Measurements from ENCODE around the gene CUBN.

Gene CUBN

DNA sequence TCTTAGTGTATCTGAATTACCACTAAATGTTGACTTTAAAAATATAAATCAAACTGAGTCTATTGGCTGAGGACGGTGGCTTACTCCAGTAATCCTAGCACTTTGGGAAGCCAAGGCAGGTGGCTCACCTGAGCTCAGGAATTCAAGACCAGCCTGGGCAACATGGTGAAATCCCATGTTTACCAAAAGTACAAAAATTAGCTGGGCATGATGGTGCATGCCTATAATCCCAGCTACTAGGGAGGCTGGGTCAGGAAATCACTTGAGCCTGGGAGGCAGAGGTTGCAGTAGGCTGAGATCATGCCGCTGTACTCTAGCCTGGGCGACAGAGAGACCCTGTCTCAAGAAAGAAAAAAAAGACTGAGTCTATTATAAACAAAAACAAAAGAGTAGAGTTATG lies 205.9 kb downstream of the CUBN start:
- TF ChIP-seq, protein P1, sequence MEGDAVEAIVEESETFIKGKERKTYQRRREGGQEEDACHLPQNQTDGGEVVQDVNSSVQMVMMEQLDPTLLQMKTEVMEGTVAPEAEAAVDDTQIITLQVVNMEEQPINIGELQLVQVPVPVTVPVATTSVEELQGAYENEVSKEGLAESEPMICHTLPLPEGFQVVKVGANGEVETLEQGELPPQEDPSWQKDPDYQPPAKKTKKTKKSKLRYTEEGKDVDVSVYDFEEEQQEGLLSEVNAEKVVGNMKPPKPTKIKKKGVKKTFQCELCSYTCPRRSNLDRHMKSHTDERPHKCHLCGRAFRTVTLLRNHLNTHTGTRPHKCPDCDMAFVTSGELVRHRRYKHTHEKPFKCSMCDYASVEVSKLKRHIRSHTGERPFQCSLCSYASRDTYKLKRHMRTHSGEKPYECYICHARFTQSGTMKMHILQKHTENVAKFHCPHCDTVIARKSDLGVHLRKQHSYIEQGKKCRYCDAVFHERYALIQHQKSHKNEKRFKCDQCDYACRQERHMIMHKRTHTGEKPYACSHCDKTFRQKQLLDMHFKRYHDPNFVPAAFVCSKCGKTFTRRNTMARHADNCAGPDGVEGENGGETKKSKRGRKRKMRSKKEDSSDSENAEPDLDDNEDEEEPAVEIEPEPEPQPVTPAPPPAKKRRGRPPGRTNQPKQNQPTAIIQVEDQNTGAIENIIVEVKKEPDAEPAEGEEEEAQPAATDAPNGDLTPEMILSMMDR (conservative IDR thresholded peaks at IDR 0.05), result no peak
- no peak overlapping the region for H3K27ac ChIP-seq

DNA sequence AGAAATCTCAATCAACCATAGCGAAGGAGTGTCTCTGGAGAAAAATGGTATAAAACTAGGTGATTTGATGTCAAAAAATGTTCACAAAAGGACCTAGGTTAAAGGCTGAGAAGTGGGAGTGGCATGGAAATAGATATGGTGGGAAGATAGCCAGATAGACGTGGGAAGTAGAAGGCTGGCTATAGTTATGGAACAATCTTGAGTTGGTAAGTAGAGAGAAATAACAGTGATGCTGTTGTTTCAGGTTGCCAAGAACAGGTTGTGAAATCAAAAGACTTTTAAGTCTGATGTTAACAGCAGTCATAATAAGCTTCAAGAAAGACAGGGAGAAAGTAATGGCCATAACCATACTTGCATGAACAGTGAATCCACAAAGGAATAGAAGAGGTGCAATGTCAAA lies 206.3 kb downstream of the CUBN start:
- no peak overlapping the region for H3K27ac ChIP-seq
- TF ChIP-seq, protein P1 (conservative IDR thresholded peaks at IDR 0.05), result no peak

DNA sequence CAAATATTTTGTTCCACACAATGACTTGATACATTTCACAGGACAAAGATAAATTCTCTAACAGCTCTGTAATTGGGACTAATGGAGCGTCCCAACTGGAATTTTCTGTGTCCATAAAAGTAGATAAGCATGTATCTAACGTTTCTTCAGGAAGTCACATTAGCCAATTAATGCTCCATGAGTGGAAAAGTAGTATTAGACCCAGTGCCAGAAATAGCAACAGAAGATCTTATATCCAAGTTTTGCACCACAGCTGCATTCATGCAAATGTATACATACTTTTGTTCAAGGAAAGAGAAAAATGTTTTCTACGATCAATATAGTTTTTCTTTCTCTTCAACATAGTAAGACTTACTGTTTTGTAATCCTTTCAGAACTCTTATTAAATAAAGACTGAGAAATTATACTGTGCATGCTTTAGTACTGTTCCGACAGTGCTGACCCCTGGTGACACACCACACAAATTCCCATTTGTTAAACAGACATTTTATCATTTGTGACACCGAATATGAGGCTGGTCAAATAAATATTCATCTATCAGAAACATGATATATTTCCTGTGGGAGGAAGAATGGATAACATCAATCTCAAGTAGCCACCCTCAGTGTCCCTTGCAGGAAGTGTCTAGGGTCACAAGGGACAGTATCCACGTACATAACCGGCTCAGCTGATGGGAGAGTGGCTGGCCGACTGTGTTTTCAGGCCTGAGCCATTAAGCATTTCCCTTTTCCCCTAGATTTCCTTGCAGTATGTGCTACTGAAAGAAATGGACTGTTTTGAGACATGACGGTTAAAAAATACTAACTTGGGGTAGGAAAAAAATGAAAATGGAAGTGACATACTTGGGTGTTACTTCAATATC lies 210.3 kb downstream of the CUBN start:
- TF ChIP-seq, protein P1 (conservative IDR thresholded peaks at IDR 0.05), result no peak
- no peak overlapping the region for H3K27ac ChIP-seq

DNA sequence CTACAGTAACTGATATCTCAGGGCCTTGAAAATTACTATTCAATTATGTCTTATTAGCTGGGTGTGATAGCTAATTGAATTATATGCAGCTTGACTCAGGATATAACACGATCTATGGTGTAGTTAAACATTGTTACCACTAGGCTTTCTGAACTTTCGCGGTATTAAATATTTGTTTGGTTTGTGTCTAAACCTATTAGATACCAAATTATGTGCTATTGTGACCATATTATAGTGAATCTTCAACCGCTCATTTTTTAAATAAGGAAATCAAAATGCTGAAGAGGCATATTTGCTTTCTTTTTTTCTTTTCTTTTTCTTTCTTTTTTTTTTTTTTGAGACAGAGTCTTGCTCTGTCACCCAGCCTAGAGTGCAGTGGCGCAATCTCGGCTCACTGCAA lies 213.1 kb downstream of the CUBN start:
- TF ChIP-seq, protein P1 (conservative IDR thresholded peaks at IDR 0.05), result no peak
- no peak overlapping the region for H3K27ac ChIP-seq

DNA sequence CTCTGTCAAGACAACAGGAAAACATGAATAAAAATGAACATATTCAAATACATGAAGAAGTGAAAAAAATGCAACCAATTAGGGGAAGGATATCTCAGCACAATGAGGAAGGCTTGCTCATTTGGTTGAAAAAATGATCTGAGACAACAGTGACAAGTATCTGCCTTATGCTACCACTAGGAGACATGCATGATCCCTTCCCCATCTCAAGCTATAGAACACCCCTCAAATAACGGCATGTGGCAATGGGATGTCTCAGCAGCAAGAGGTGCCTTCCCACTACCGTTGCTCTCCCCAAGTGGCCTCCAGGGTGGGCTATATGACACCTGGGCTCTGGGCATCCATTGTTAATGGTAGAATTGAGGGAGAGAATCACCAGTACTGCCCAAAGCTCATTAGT lies 214.3 kb downstream of the CUBN start:
- H3K27ac ChIP-seq, result no peak overlapping the region
- TF ChIP-seq, protein P1 (conservative IDR thresholded peaks at IDR 0.05), result no peak

DNA sequence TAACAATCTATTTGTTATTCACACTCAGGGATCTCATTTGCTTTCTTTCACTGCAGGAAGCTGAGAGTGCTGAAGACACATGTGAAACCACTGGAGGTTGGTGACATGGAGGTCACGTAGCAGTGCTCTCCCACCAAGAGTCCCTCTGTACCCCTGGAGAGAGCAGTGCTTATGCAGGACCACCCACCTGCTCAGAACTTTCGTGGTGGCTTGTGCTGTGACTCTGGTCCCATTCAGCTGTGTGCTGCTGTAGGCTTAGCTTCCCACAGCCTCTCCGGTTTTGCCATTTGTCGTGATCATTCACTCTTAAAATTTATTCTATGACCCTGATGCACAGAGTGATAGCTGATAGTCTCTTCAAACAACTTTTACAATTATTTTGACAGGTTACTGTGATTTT lies 216.3 kb downstream of the CUBN start:
- H3K27ac ChIP-seq, result no peak overlapping the region
- TF ChIP-seq, protein P1 (conservative IDR thresholded peaks at IDR 0.05), result no peak

DNA sequence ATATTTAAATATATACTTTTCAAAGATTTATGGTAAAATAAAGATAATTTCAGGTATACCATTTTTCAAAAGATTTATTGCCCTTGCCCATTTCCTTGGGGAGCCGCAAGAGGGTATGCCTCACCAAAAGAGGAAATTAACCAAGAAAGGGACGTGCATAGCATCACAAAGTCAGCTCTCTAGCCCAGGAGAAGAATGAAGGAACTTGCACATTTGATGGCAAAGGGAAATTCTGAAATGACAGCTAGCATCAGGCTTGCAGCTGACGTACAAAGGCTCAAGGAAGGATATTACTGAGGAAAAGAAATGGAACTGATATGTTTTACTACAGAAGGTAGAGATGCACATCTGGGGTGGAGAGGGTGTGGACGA lies 218.8 kb downstream of the CUBN start:
- TF ChIP-seq, protein P1 (conservative IDR thresholded peaks at IDR 0.05), result no peak
- no peak overlapping the region for H3K27ac ChIP-seq
